ENCODE results near the gene APOH. TPM values are rescaled to one million over a fixed set of nuclear protein-coding genes. Genes with fewer than 3 reads are reported as not detected.

The APOH gene
- total and polyA plus RNA-seq, 9 donors, result 0.09 to 9.8 (median 0.39) TPM; not detected in 4

- WGBS (ENCODE audit: insufficient coverage), result 89% methylated on average over 4 of the region's 6 CpGs
- no peaks in the 10 kb centered on the region for H3K27me3 ChIP-seq (ENCODE audit: control insufficient read depth, insufficient read depth, low read length)
- no peak overlapping the region for H3K4me3 ChIP-seq (ENCODE audit: low read length)
- H3K9me3 ChIP-seq (replicated peaks; ENCODE audit: control insufficient read depth, low read depth, low read length), result no peaks in the 10 kb centered on the region
- H3K4me1 ChIP-seq (ENCODE audit: control insufficient read depth, insufficient read depth, low read length), result no peaks in the 10 kb centered on the region
- no peak overlapping the region for H3K27ac ChIP-seq (ENCODE audit: low read length)
- no peaks in the 10 kb centered on the region for H3K36me3 ChIP-seq (ENCODE audit: control insufficient read depth, insufficient read depth, low read length)
- DNase-seq, result no peak
Observed at GRCh38 chr17:66240013-66240412, 10.8 kb upstream of the APOH start.

GRCh38 chr17:66235377-66235994 is 6.3 kb upstream of the APOH start:
- WGBS (ENCODE audit: insufficient coverage), result no CpG with 5 or more reads among the region's 3 CpGs
- no peak for DNase-seq
- Histone ChIP-seq H3K4me1 (ENCODE audit: control insufficient read depth, insufficient read depth, low read length) (no peaks in the 10 kb centered on the region), H3K36me3 (ENCODE audit: control insufficient read depth, insufficient read depth, low read length) (no peaks in the 10 kb centered on the region), H3K27me3 (ENCODE audit: control insufficient read depth, insufficient read depth, low read length) (no peaks in the 10 kb centered on the region), H3K4me3 (ENCODE audit: low read length) (no peak overlapping the region), H3K9me3 (replicated peaks; ENCODE audit: control insufficient read depth, low read depth, low read length) (no peaks in the 10 kb centered on the region), H3K27ac (ENCODE audit: low read length) (no peak overlapping the region)

GRCh38 chr17:66234611-66235010 is 5.4 kb upstream of the APOH start:
- no CpG with 5 or more reads among the region's 3 CpGs for WGBS (ENCODE audit: insufficient coverage)
- no peaks in the 10 kb centered on the region for H3K9me3 ChIP-seq (replicated peaks; ENCODE audit: control insufficient read depth, low read depth, low read length)
- H3K4me1 ChIP-seq (ENCODE audit: control insufficient read depth, insufficient read depth, low read length), result no peaks in the 10 kb centered on the region
- H3K27ac ChIP-seq (ENCODE audit: low read length), result no peak overlapping the region
- no peaks in the 10 kb centered on the region for H3K36me3 ChIP-seq (ENCODE audit: control insufficient read depth, insufficient read depth, low read length)
- no peaks in the 10 kb centered on the region for H3K27me3 ChIP-seq (ENCODE audit: control insufficient read depth, insufficient read depth, low read length)
- no peak overlapping the region for H3K4me3 ChIP-seq (ENCODE audit: low read length)
- DNase-seq, result no peak

- H3K9me3 ChIP-seq (replicated peaks; ENCODE audit: control insufficient read depth, low read depth, low read length), result no peaks in the 10 kb centered on the region
- H3K4me1 ChIP-seq (ENCODE audit: control insufficient read depth, insufficient read depth, low read length), result no peaks in the 10 kb centered on the region
- no peak for DNase-seq
- H3K36me3 ChIP-seq (ENCODE audit: control insufficient read depth, insufficient read depth, low read length), result no peaks in the 10 kb centered on the region
- no peak overlapping the region for H3K27ac ChIP-seq (ENCODE audit: low read length)
- H3K4me3 ChIP-seq (ENCODE audit: low read length), result no peak overlapping the region
- 75% methylated on average over 3 of the region's 8 CpGs for WGBS (ENCODE audit: insufficient coverage)
- H3K27me3 ChIP-seq (ENCODE audit: control insufficient read depth, insufficient read depth, low read length), result no peaks in the 10 kb centered on the region
Observed at GRCh38 chr17:66233023-66233753, 4.0 kb upstream of the APOH start.

- Histone ChIP-seq H3K4me3 (ENCODE audit: low read length) (no peak overlapping the region), H3K27me3 (ENCODE audit: control insufficient read depth, insufficient read depth, low read length) (no peaks in the 10 kb centered on the region), H3K36me3 (ENCODE audit: control insufficient read depth, insufficient read depth, low read length) (no peaks in the 10 kb centered on the region), H3K27ac (ENCODE audit: low read length) (no peak overlapping the region), H3K9me3 (replicated peaks; ENCODE audit: control insufficient read depth, low read depth, low read length) (no peaks in the 10 kb centered on the region), H3K4me1 (ENCODE audit: control insufficient read depth, insufficient read depth, low read length) (no peaks in the 10 kb centered on the region)
- WGBS (ENCODE audit: insufficient coverage), result 81% methylated on average over 3 of the region's 4 CpGs
- DNase-seq, result no peak
Observed at GRCh38 chr17:66230922-66231591, 1.8 kb upstream of the APOH start.

- no peak overlapping the region for H3K27ac ChIP-seq (ENCODE audit: low read length)
Observed at GRCh38 chr17:66229783-66230538, 746 bp upstream of the APOH start.

GRCh38 chr17:66227212-66228045 is 1.8 kb downstream of the APOH start:
- 100% methylated on average over 1 of the region's 4 CpGs for WGBS (ENCODE audit: insufficient coverage)
- H3K36me3 ChIP-seq (ENCODE audit: control insufficient read depth, insufficient read depth, low read length), result no peaks in the 10 kb centered on the region
- H3K27me3 ChIP-seq (ENCODE audit: control insufficient read depth, insufficient read depth, low read length), result no peaks in the 10 kb centered on the region
- H3K9me3 ChIP-seq (replicated peaks; ENCODE audit: control insufficient read depth, low read depth, low read length), result no peaks in the 10 kb centered on the region
- H3K4me3 ChIP-seq (ENCODE audit: low read length), result no peak overlapping the region
- H3K4me1 ChIP-seq (ENCODE audit: control insufficient read depth, insufficient read depth, low read length), result no peaks in the 10 kb centered on the region
- no peak for DNase-seq
- no peak overlapping the region for H3K27ac ChIP-seq (ENCODE audit: low read length)

More at GRCh38 chr17:66229783-66230538, 746 bp upstream of the APOH start:
- Histone ChIP-seq H3K9me3 (replicated peaks; ENCODE audit: control insufficient read depth, low read depth, low read length) (no peaks in the 10 kb centered on the region), H3K4me1 (ENCODE audit: control insufficient read depth, insufficient read depth, low read length) (no peaks in the 10 kb centered on the region), H3K36me3 (ENCODE audit: control insufficient read depth, insufficient read depth, low read length) (no peaks in the 10 kb centered on the region), H3K4me3 (ENCODE audit: low read length) (no peak overlapping the region), H3K27me3 (ENCODE audit: control insufficient read depth, insufficient read depth, low read length) (no peaks in the 10 kb centered on the region)
- peak; percentile 2 for DNase-seq
- WGBS (ENCODE audit: insufficient coverage), result 42% methylated on average over 1 of the region's 4 CpGs

GRCh38 chr17:66222798-66223350 is 6.3 kb downstream of the APOH start:
- Histone ChIP-seq H3K9me3 (replicated peaks; ENCODE audit: control insufficient read depth, low read depth, low read length) (no peaks in the 10 kb centered on the region), H3K4me1 (ENCODE audit: control insufficient read depth, insufficient read depth, low read length) (no peaks in the 10 kb centered on the region), H3K27me3 (ENCODE audit: control insufficient read depth, insufficient read depth, low read length) (peaks cover 2% of the 10 kb centered on the region), H3K4me3 (ENCODE audit: low read length) (no peak overlapping the region), H3K36me3 (ENCODE audit: control insufficient read depth, insufficient read depth, low read length) (no peaks in the 10 kb centered on the region), H3K27ac (ENCODE audit: low read length) (no peak overlapping the region)
- no peak for DNase-seq
- 93% methylated on average over 3 of the region's 5 CpGs for WGBS (ENCODE audit: insufficient coverage)

GRCh38 chr17:66221755-66222530 is 7.3 kb downstream of the APOH start:
- H3K4me1 ChIP-seq (ENCODE audit: control insufficient read depth, insufficient read depth, low read length), result no peaks in the 10 kb centered on the region
- no peaks in the 10 kb centered on the region for H3K36me3 ChIP-seq (ENCODE audit: control insufficient read depth, insufficient read depth, low read length)
- peaks cover 4% of the 10 kb centered on the region for H3K27me3 ChIP-seq (ENCODE audit: control insufficient read depth, insufficient read depth, low read length)
- no peak for DNase-seq
- H3K27ac ChIP-seq (ENCODE audit: low read length), result no peak overlapping the region
- H3K4me3 ChIP-seq (ENCODE audit: low read length), result no peak overlapping the region
- no peaks in the 10 kb centered on the region for H3K9me3 ChIP-seq (replicated peaks; ENCODE audit: control insufficient read depth, low read depth, low read length)
- WGBS (ENCODE audit: insufficient coverage), result 95% methylated on average over 4 of the region's 11 CpGs

Measured in muscle of leg (tissue), 11 donors.